ENCODE data around the gene CSTPP1.

DNA sequence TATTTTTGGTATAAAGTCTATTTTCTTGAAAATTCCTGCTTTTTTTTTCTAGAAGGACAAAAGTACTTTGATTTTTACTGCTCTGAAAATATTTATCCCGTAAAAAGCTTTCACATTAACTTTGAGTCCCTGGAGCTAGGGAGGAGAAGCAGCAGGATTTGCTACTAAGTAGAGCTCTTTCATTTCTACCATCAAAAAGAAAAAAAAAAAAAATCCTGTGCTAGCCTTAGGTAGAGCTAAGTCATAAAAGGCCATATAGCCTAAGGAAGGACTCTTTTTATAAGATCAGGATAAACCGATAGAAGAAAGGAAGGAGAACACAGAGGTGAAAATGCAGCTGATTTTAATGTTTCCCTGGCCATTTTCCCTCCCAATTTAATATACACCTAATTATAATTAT, 48.0 kb downstream of the CSTPP1 start:
- TF ChIP-seq SUZ12 (IDR thresholded peaks at IDR 0.05; ENCODE audit: extremely low read depth, insufficient read depth, insufficient read length) = no peak
- no peak for TF ChIP-seq ZNF274 (IDR thresholded peaks at IDR 0.05; ENCODE audit: low read depth, low read length)
